GM18861 (cell line): Measurements from ENCODE around the gene SYNDIG1.

Experiments
- ATAC-seq: cut with Tn5 transposase; IDR thresholded peaks from one replicate; pipeline ENCODE4 v1.9.1; 2021; ENCODE audit not compliant: unreplicated experiment

The SYNDIG1 gene

GRCh38 chr20:24522452-24523330, 53.3 kb downstream of the SYNDIG1 start:
- ATAC-seq, result no peak

DNA sequence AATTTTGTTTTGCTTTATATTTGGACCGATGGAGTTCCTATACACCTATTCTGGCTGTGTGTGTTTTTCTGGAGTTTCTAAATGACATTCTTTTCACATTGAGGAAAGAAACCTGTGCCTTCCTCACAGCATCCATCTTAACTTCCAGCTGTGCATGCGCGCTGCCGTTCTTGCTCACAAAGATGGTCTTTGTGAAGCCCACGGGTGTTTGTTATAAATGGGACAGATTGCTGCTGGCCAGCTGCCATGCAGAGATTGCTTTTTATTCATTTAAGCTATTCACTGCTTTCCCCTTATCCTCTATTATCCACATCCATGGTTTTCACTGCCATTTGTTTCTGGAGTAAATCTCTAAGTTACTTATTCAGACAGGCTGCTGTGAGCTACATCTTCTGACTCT, 54.2 kb downstream of the SYNDIG1 start:
- no peak for ATAC-seq

- ATAC-seq, result no peak
Measured at GRCh38 chr20:24528583-24529368, 59.3 kb downstream of the SYNDIG1 start.

- no peak for ATAC-seq
Measured at GRCh38 chr20:24529369-24529719, 59.9 kb downstream of the SYNDIG1 start.

- ATAC-seq, result no peak
Measured at GRCh38 chr20:24530131-24530680, 60.8 kb downstream of the SYNDIG1 start.

- no peak for ATAC-seq
Measured at GRCh38 chr20:24531202-24531601, 61.8 kb downstream of the SYNDIG1 start.

DNA sequence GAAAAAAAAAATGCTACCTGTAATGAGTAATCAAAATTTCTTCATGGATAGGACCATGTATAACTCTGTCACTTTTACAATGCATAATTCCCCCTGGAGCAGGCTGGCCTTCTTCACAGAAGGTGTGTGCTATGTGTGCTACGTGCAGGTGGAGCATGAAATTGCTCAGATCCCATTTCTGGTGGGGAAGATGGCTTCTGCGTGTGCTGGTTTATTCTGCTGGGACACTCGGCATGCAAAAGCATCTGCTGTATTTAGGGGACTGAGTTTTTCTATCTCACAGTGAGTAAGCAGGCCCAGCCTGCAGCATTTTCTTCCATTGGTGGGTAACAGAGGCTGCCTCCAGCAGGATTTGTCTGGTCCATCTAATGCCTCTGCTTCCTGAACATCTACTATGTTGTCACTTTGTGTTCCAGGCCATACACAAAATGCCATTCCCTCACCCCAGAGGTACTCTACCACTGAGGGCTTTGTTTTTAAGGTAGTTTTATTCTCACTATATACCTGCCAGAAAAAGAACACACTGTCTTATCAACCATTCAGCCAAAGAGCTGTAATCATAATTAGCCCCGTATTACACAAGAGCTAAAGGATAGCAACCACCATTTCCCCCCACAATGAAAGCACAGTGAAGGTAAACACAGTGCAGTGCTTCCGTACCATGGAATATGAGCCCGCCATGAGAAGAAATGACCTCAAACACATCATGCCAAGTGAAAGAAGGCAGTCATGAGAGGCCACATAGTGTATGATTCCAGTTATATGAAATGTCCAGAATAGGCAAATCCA, 62.4 kb downstream of the SYNDIG1 start:
- ATAC-seq, result no peak

GRCh38 chr20:24533449-24533848, 64.0 kb downstream of the SYNDIG1 start:
- ATAC-seq, result no peak

DNA sequence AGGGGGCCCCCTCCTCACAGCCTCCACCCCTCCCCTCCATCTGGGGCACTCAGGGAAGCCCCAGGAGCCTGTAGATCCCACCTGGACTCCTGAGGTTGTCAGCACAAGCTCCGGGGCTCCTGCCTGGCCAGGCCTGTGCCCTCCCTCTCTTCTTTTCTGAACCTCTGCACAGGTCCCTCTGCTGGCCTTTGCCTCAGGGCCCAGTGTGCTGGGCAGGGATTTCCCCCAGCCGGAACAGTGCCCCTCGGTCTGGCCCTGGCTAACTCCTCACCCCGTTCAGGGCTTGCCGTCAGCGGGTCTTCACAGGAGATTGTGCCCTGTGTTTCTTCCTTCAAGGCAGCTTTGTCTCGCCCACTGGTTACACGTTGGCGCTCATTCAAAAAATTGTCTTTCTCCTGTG, 64.9 kb downstream of the SYNDIG1 start:
- no peak for ATAC-seq

- no peak for ATAC-seq
Measured at GRCh38 chr20:24535941-24536730, 66.7 kb downstream of the SYNDIG1 start.

- ATAC-seq, result no peak
Measured at GRCh38 chr20:24537210-24537609, 67.8 kb downstream of the SYNDIG1 start.

GRCh38 chr20:24542721-24543120, 73.3 kb downstream of the SYNDIG1 start:
- no peak for ATAC-seq

- no peak for ATAC-seq
Measured at GRCh38 chr20:24543168-24543567, 73.7 kb downstream of the SYNDIG1 start.

GRCh38 chr20:24543741-24544140, 74.3 kb downstream of the SYNDIG1 start:
- ATAC-seq, result no peak

GRCh38 chr20:24544371-24544770, 74.9 kb downstream of the SYNDIG1 start:
- no peak for ATAC-seq

DNA sequence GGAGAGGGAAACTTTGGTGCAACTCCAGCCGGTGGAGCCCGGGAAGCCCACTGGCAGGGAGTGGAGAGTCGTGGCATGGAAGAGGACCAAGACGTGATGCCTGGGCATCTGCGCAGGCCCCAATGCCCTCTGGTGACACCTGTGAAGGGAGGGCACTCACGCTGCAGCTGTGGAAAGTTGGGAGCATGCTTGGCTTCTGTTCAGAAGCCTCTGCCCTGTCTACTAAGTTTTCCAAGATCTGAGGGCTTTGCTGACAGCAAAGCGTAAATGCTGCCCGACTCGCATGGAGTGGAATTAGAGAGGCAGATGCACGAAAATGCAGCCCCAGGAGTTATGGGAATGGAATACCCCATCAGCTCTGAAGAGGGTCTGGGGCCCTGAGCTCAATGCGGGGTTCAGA, 75.7 kb downstream of the SYNDIG1 start:
- no peak for ATAC-seq

DNA sequence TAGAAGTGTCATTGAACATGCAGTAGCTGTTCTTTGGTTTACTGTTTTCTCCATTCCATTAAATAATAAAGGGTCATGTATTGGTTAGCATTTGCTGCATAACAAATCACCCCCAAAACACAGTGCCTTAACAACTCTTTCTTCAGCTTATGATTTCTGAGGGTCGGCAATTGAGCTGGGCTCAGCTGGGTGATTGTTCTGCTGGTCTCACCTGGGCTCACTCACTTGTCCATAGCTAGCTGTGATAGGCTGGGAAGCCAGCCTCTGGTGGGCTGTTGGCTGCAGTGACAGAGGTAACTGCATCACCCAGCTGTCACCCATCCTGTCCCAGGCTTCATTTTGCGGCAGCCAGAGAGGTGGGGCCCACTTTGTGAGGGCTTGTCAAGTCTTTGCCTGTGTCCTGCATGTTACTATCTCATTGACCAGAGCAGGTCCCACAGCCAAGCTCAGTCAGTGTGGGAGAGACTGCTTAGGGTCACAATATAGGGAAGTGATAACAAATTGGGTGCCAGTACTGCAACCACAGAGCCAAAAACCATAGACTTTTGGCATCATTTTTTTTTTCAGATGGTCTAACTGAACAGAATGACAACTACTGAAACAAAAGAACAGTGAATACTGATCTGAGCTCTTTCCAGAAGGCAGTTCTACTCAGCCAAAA, 76.9 kb downstream of the SYNDIG1 start:
- no peak for ATAC-seq

DNA sequence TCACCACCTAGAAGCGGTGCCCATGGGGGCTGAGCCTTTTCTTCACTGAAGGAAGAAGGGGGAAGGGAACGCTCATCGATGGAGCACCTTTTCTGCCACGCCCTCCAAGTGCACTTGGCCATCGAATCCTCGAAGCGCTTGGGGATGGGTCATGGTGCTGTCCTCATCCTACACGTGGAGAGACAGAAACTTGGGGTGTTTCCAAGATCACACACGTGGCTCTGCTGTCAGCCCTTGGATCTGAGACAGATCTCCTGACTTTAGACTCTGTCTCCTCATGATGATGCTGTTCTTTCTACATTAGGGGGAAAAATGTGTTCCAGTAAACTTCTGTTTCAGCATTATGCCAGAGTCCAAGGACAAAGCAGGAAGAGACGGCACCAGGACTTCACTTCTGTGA, 78.5 kb downstream of the SYNDIG1 start:
- no peak for ATAC-seq

DNA sequence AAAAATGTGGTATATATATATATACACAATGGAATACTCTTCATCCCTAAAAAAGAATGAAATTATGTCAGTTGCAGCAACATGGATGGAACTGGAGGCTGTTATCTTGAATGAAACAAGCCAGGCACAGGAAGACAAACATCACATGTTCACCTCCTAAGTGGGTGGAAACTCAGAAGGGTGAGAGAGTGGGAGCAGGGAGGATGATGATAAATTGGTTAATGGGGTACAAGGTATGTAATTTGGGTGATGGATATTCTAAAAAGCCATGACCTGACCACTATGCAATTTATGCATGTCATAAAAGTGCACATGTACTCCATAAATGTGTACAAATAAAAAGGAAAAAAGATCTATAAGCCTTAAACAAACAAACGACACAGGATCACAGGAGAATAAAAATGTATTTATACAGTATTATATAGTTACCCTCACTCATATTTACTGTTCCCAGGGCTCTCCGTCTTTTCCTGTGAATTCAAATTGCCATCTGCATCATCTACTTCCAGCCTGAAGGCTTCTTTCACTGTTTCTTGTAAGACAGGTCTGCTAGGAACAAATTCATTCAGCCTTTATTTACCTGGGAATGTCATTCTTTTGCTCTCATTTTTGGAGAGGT, 89.8 kb downstream of the SYNDIG1 start:
- ATAC-seq, result no peak
